HEK293 (cell line): Measurements from ENCODE around the gene NSD1.
A peak's percentile ranks its signal among the peaks of the same experiment; 100 is the strongest.

Experiments
- CTCF ChIA-PET: fragments of 350-600 bp; formaldehyde crosslinking; extraction: SDS; loops from one replicate; lab custom pipeline; 2021; ENCODE audit warnings: antibody characterized with exemption; lab: Yijun Ruan, JAX
- POLR2A ChIA-PET: fragments of 300-600 bp; formaldehyde crosslinking; extraction: SDS; loops from one replicate; lab custom pipeline; 2020; ENCODE audit warnings: antibody characterized with exemption, inconsistent platforms; lab: Yijun Ruan, JAX
- H3K27ac ChIP-seq: fragments of 200-500 bp; sonication (Bioruptor generic); 2 replicates; pipeline ENCODE4 v1.5.1; 2014; ENCODE audit warnings: low read depth, low read length, control low read depth, inconsistent platforms; ENCODE audit errors: extremely low read depth
- H3K36me3 ChIP-seq, 2 experiments: fragments of 200-500 bp in 1 of 2; sonication (Bioruptor generic) in 1 of 2; 1 replicate in 1 of 2; 2 replicates in 1 of 2; pipeline ENCODE4 v1.5.1; 2014 to 2017; ENCODE audit warnings: inconsistent platforms in 2 of 2, low read length in 2 of 2; ENCODE audit not compliant: control insufficient read depth in 2 of 2, insufficient read depth in 1 of 2
- H3K4me1 ChIP-seq: fragments of 200-500 bp; sonication (Bioruptor generic); 2 replicates; pipeline ENCODE4 v1.5.1; 2014; ENCODE audit warnings: mild to moderate bottlenecking, low read length, inconsistent platforms; ENCODE audit not compliant: control insufficient read depth, insufficient read depth
- H3K4me3 ChIP-seq: 2 replicates; pipeline ENCODE4 v1.5.1; 2011; ENCODE audit warnings: low read depth, mild to moderate bottlenecking, control low read depth, low read length, moderate library complexity
- H3K9me3 ChIP-seq: fragments of 200-500 bp; sonication (Bioruptor generic); 2 replicates; pipeline ENCODE4 v1.5.1; 2014; ENCODE audit warnings: low read depth, low read length, inconsistent platforms; ENCODE audit not compliant: control insufficient read depth, insufficient read depth
- ATF2 ChIP-seq: fragments of 450-650 bp; formaldehyde crosslinking; IDR thresholded peaks from 2 replicates; pipeline ENCODE4 v1.5.1; 2016; ENCODE audit warnings: missing biosample characterization, missing genetic modification characterization, low read depth
- GLI4 ChIP-seq: fragments of 450-650 bp; formaldehyde crosslinking; IDR thresholded peaks from 2 replicates; pipeline ENCODE4 v1.5.1; 2016; ENCODE audit warnings: missing biosample characterization, missing genetic modification characterization
- HOXD13 ChIP-seq: sonication (generic); formaldehyde crosslinking; IDR thresholded peaks from 2 replicates; pipeline ENCODE4 v1.8.0; 2022; ENCODE audit warnings: missing genetic modification reagents, borderline replicate concordance
- PATZ1 ChIP-seq: fragments of 450-650 bp; formaldehyde crosslinking; IDR thresholded peaks from 2 replicates; pipeline ENCODE4 v1.5.1; 2016; ENCODE audit warnings: missing biosample characterization, missing genetic modification characterization
- PRDM1 ChIP-seq: fragments of 450-650 bp; formaldehyde crosslinking; IDR thresholded peaks from 2 replicates; pipeline ENCODE4; 2016; ENCODE audit warnings: missing biosample characterization, missing genetic modification characterization
- SCRT2 ChIP-seq: fragments of 450-650 bp; formaldehyde crosslinking; IDR thresholded peaks from 2 replicates; pipeline ENCODE4 v1.5.1; 2016; ENCODE audit warnings: missing biosample characterization, missing genetic modification characterization
- WT1 ChIP-seq: fragments of 450-650 bp; formaldehyde crosslinking; IDR thresholded peaks from 2 replicates; pipeline ENCODE4 v1.5.1; 2016; ENCODE audit warnings: missing biosample characterization, missing genetic modification characterization
- ZBTB20 ChIP-seq: fragments of 450-650 bp; formaldehyde crosslinking; IDR thresholded peaks from 2 replicates; pipeline ENCODE4 v1.5.1; 2016; ENCODE audit warnings: missing biosample characterization, missing genetic modification characterization
- ZBTB21 ChIP-seq: fragments of 450-650 bp; formaldehyde crosslinking; IDR thresholded peaks from 2 replicates; pipeline ENCODE4 v1.5.1; 2017; ENCODE audit warnings: missing biosample characterization, missing genetic modification characterization
- ZFP3 ChIP-seq: fragments of 450-650 bp; formaldehyde crosslinking; IDR thresholded peaks from 2 replicates; pipeline ENCODE4 v1.5.1; 2016; ENCODE audit warnings: low read depth, missing biosample characterization, missing genetic modification characterization
- ZNF121 ChIP-seq: fragments of 450-650 bp; formaldehyde crosslinking; IDR thresholded peaks from 2 replicates; pipeline ENCODE4 v1.5.1; 2016; ENCODE audit warnings: missing biosample characterization, missing genetic modification characterization
- ZNF341 ChIP-seq: fragments of 450-650 bp; formaldehyde crosslinking; IDR thresholded peaks from 2 replicates; pipeline ENCODE4; 2016; ENCODE audit warnings: low read depth, missing biosample characterization, missing genetic modification characterization
- ZNF362 ChIP-seq: fragments of 450-650 bp; formaldehyde crosslinking; IDR thresholded peaks from 2 replicates; pipeline ENCODE4 v1.5.1; 2016; ENCODE audit warnings: missing biosample characterization, missing genetic modification characterization
- ZNF433 ChIP-seq: fragments of 450-650 bp; formaldehyde crosslinking; IDR thresholded peaks from 2 replicates; pipeline ENCODE4 v1.5.1; 2016; ENCODE audit warnings: missing biosample characterization, missing genetic modification characterization, low read depth
- ZNF701 ChIP-seq: fragments of 450-650 bp; formaldehyde crosslinking; IDR thresholded peaks from 2 replicates; pipeline ENCODE4 v1.5.1; 2016; ENCODE audit warnings: missing biosample characterization, missing genetic modification characterization
- ZNF707 ChIP-seq: fragments of 450-650 bp; formaldehyde crosslinking; IDR thresholded peaks from 2 replicates; pipeline ENCODE4 v1.5.1; 2016; ENCODE audit warnings: missing biosample characterization, missing genetic modification characterization
- ZNF747 ChIP-seq: fragments of 450-650 bp; formaldehyde crosslinking; IDR thresholded peaks from 2 replicates; pipeline ENCODE4 v1.5.1; 2016; ENCODE audit warnings: missing biosample characterization, missing genetic modification characterization
- TF ChIP-seq, protein P1 (sequence below): fragments of 450-650 bp; formaldehyde crosslinking; optimal IDR thresholded peaks from 2 replicates; pipeline ENCODE3; 2016; ENCODE audit warnings: missing biosample characterization, mild to moderate bottlenecking, missing genetic modification characterization
- TF ChIP-seq, protein P2 (sequence below): fragments of 450-650 bp; formaldehyde crosslinking; IDR thresholded peaks from 2 replicates; pipeline ENCODE4 v1.5.1; 2016; ENCODE audit warnings: missing biosample characterization, missing genetic modification characterization

The NSD1 gene

GRCh38 chr5:177212242-177212641 is 78.7 kb downstream of the NSD1 start:
- ChIA-PET POLR2A (no interaction called here), CTCF (interaction anchor here (0.6 kb wide), 1 partner anchor 33 kb away, joined by 3 read pairs; no protein-coding TSS in a partner anchor)
- no peaks in the 10 kb centered on the region for H3K4me1 ChIP-seq
- no peaks in the 10 kb centered on the region for H3K9me3 ChIP-seq
- H3K36me3 ChIP-seq: peaks cover 72 to 77% of the 10 kb centered on the region in 2 experiments
- TF ChIP-seq, protein P1, sequence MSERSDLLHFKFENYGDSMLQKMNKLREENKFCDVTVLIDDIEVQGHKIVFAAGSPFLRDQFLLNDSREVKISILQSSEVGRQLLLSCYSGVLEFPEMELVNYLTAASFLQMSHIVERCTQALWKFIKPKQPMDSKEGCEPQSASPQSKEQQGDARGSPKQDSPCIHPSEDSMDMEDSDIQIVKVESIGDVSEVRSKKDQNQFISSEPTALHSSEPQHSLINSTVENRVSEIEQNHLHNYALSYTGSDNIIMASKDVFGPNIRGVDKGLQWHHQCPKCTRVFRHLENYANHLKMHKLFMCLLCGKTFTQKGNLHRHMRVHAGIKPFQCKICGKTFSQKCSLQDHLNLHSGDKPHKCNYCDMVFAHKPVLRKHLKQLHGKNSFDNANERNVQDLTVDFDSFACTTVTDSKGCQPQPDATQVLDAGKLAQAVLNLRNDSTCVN (tag by site-specific recombination): no peak
- TF ChIP-seq ZNF362 (0 out of 2 replicates have a peak, but pooled peaks have one; percentile 61), PRDM1 (tag by site-specific recombination) (peak; percentile 76)
- H3K27ac ChIP-seq: no peak overlapping the region
- H3K4me3 ChIP-seq: no peak overlapping the region

GRCh38 chr5:177220576-177220975 is 87.0 kb downstream of the NSD1 start:
- ChIA-PET CTCF (interaction anchor here (1.1 kb wide), 1 partner anchor 235 kb away, joined by 3 read pairs; no protein-coding TSS in a partner anchor), POLR2A (interaction anchor here (0.9 kb wide), 1 partner anchor 66 kb away, joined by 3 read pairs; no protein-coding TSS in a partner anchor)
- no peak for TF ChIP-seq ZNF121 (tag by site-specific recombination)
- TF ChIP-seq ZNF701 (tag by site-specific recombination): no peak
- no peak for TF ChIP-seq PATZ1 (tag by site-specific recombination)
- no peak for TF ChIP-seq ZNF747 (tag by site-specific recombination)
- TF ChIP-seq ZBTB20: no peak
- no peak for TF ChIP-seq GLI4 (tag by site-specific recombination)
- no peak for TF ChIP-seq ZNF341 (tag by site-specific recombination)
- no peak for TF ChIP-seq WT1 (tag by site-specific recombination)
- TF ChIP-seq ZNF707 (tag by site-specific recombination): no peak
- no peak for TF ChIP-seq ZBTB21 (tag by site-specific recombination)
- H3K4me3 ChIP-seq: no peak overlapping the region
- H3K4me1 ChIP-seq: no peaks in the 10 kb centered on the region
- H3K9me3 ChIP-seq: no peaks in the 10 kb centered on the region
- no peak overlapping the region for H3K27ac ChIP-seq
- H3K36me3 ChIP-seq: peaks cover 9 to 22% of the 10 kb centered on the region in 2 experiments; a peak in 2 of 3 replicates

DNA sequence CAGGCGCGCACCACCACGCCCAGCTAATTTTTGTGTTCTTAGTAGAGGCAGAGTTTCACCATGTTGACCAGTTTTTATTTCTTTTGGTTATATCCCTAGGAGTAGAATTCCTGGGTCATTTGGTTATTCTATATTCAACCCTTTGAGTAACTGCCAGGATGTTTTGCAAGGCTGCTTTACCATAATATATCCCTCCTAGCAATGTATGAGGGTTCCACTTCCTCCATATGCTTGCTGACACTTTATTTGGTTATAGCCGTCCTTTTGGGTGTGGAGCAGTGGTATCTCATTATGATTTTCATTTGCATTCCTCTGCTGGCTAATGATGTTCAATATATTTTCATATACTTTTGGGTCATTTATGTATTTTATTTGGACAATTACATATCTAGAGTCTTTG is 88.7 kb downstream of the NSD1 start:
- CTCF ChIA-PET: no interaction called here
- POLR2A ChIA-PET: no interaction called here
- Histone ChIP-seq H3K36me3 (peaks cover 9 to 20% of the 10 kb centered on the region in 2 experiments; a peak in 2 of 3 replicates), H3K4me1 (no peaks in the 10 kb centered on the region), H3K9me3 (no peaks in the 10 kb centered on the region), H3K4me3 (no peak overlapping the region), H3K27ac (no peak overlapping the region)
- TF ChIP-seq HOXD13 (CRISPR knock-in tag): no peak
- TF ChIP-seq ATF2 (tag by site-specific recombination): no peak
- no peak for TF ChIP-seq ZNF433 (tag by site-specific recombination)
- no peak for TF ChIP-seq ZFP3 (tag by site-specific recombination)
- TF ChIP-seq, protein P2, sequence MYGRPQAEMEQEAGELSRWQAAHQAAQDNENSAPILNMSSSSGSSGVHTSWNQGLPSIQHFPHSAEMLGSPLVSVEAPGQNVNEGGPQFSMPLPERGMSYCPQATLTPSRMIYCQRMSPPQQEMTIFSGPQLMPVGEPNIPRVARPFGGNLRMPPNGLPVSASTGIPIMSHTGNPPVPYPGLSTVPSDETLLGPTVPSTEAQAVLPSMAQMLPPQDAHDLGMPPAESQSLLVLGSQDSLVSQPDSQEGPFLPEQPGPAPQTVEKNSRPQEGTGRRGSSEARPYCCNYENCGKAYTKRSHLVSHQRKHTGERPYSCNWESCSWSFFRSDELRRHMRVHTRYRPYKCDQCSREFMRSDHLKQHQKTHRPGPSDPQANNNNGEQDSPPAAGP (tag by site-specific recombination): no peak
- TF ChIP-seq SCRT2 (tag by site-specific recombination): no peak
